ENCODE measurements around the gene CORT. TPM values are rescaled to one million over a fixed set of nuclear protein-coding genes. Genes with fewer than 3 reads are reported as not detected.
"Not testable (repeated sequence)": the region's sequence is repeated elsewhere in the genome, so short reads cannot be mapped to it uniquely, and the experiment has no call there.

Gene CORT
- total RNA-seq, 2 donors from 2014 or later = 0.42 to 0.52 TPM

- H3K4me1 Mint-ChIP-seq = peaks cover 28% of the 10 kb centered on the region
- H3K27ac Mint-ChIP-seq = peak within 1 kb of the TSS; percentile 67
- H3K27me3 Mint-ChIP-seq = no peaks in the 10 kb centered on the region
- peak within 1 kb of the TSS; percentile 97 for H3K4me3 Mint-ChIP-seq
- peak; percentile 76 to 81 (median 78) for DNase-seq
- H3K9me3 ChIP-seq (ENCODE audit: control insufficient read depth, low read length, poor library complexity, severe bottlenecking) = no peaks in the 10 kb centered on the region
- H3K36me3 Mint-ChIP-seq (ENCODE audit: low read depth) = peaks cover 2% of the 10 kb centered on the region
- peak; percentile 87 for ATAC-seq
These were observed 22.7 kb downstream of the CORT start, which contains the start of gene DFFA for GRCh38 chr1:10472220-10473144. TSS of gene DFFA (minus strand) at chr1:10472529. CDS start at chr1:10472458, 71 bp downstream.

GRCh38 chr1:10473145-10473765, 23.4 kb downstream of the CORT start:
- ATAC-seq (no peak), DNase-seq (no peak)
- Mint-ChIP-seq H3K4me1 (peaks cover 27% of the 10 kb centered on the region), H3K4me3 (no peak overlapping the region), H3K27me3 (no peaks in the 10 kb centered on the region), H3K36me3 (ENCODE audit: low read depth) (no peaks in the 10 kb centered on the region), H3K27ac (no peak overlapping the region)
- H3K9me3 ChIP-seq (ENCODE audit: control insufficient read depth, low read length, poor library complexity, severe bottlenecking) = no peaks in the 10 kb centered on the region

- not testable (repeated sequence) for H3K36me3 Mint-ChIP-seq (ENCODE audit: low read depth); H3K9me3 ChIP-seq (ENCODE audit: control insufficient read depth, low read length, poor library complexity, severe bottlenecking); H3K27me3 Mint-ChIP-seq; DNase-seq; ATAC-seq
- H3K27ac Mint-ChIP-seq = peak overlapping the region; percentile 92
- H3K4me1 Mint-ChIP-seq = peaks cover 27% of the 10 kb centered on the region
- peak overlapping the region; percentile 96 for H3K4me3 Mint-ChIP-seq
These were observed 24.4 kb downstream of the CORT start for GRCh38 chr1:10474309-10474612.

GRCh38 chr1:10474613-10475507, 25.0 kb downstream of the CORT start, which contains the start of gene PEX14:
TSS of gene PEX14 (plus strand) at chr1:10474950. CDS start at chr1:10474967, 17 bp downstream.
- ATAC-seq (peak; percentile 85), DNase-seq (peak; percentile 70 to 77 (median 71))
- Mint-ChIP-seq H3K27me3 (no peaks in the 10 kb centered on the region), H3K4me1 (peaks cover 30% of the 10 kb centered on the region), H3K4me3 (peak within 1 kb of the TSS; percentile 96), H3K36me3 (ENCODE audit: low read depth) (no peaks in the 10 kb centered on the region), H3K27ac (peak within 1 kb of the TSS; percentile 92)
- no peaks in the 10 kb centered on the region for H3K9me3 ChIP-seq (ENCODE audit: control insufficient read depth, low read length, poor library complexity, severe bottlenecking)

- Mint-ChIP-seq H3K4me3 (peak overlapping the region; percentile 96), H3K27me3 (no peaks in the 10 kb centered on the region), H3K36me3 (ENCODE audit: low read depth) (no peaks in the 10 kb centered on the region), H3K4me1 (peaks cover 30% of the 10 kb centered on the region), H3K27ac (peak overlapping the region; percentile 92)
- ATAC-seq (no peak), DNase-seq (no peak)
- H3K9me3 ChIP-seq (ENCODE audit: control insufficient read depth, low read length, poor library complexity, severe bottlenecking) = no peaks in the 10 kb centered on the region
These were observed 25.7 kb downstream of the CORT start for GRCh38 chr1:10475510-10475909.

- no peak for DNase-seq
- H3K36me3 Mint-ChIP-seq (ENCODE audit: low read depth) = no peaks in the 10 kb centered on the region
- no peak overlapping the region for H3K4me3 Mint-ChIP-seq
- peak overlapping the region; percentile 53 for H3K27ac Mint-ChIP-seq
- H3K4me1 Mint-ChIP-seq = peaks cover 23% of the 10 kb centered on the region
- no peak for ATAC-seq
- no peaks in the 10 kb centered on the region for H3K27me3 Mint-ChIP-seq
- no peaks in the 10 kb centered on the region for H3K9me3 ChIP-seq (ENCODE audit: control insufficient read depth, low read length, poor library complexity, severe bottlenecking)
These were observed 29.5 kb downstream of the CORT start for GRCh38 chr1:10479296-10479695.

GRCh38 chr1:10480614-10481013, 30.8 kb downstream of the CORT start:
- peaks cover 3% of the 10 kb centered on the region for H3K36me3 Mint-ChIP-seq (ENCODE audit: low read depth)
- no peak overlapping the region for H3K4me3 Mint-ChIP-seq
- ATAC-seq = no peak
- no peaks in the 10 kb centered on the region for H3K27me3 Mint-ChIP-seq
- peak overlapping the region; percentile 65 for H3K27ac Mint-ChIP-seq
- DNase-seq = no peak
- peaks cover 24% of the 10 kb centered on the region for H3K4me1 Mint-ChIP-seq
- no peaks in the 10 kb centered on the region for H3K9me3 ChIP-seq (ENCODE audit: control insufficient read depth, low read length, poor library complexity, severe bottlenecking)

GRCh38 chr1:10484521-10484920, 34.7 kb downstream of the CORT start:
- peaks cover 14% of the 10 kb centered on the region for H3K4me1 Mint-ChIP-seq
- DNase-seq (no peak), ATAC-seq (no peak)
- H3K27ac Mint-ChIP-seq = no peak overlapping the region
- peaks cover 3% of the 10 kb centered on the region for H3K36me3 Mint-ChIP-seq (ENCODE audit: low read depth)
- no peak overlapping the region for H3K4me3 Mint-ChIP-seq
- no peaks in the 10 kb centered on the region for H3K9me3 ChIP-seq (ENCODE audit: control insufficient read depth, low read length, poor library complexity, severe bottlenecking)
- H3K27me3 Mint-ChIP-seq = no peaks in the 10 kb centered on the region

- Mint-ChIP-seq H3K27ac (peak overlapping the region; percentile 9), H3K4me3 (no peak overlapping the region), H3K27me3 (no peaks in the 10 kb centered on the region), H3K4me1 (peaks cover 23% of the 10 kb centered on the region), H3K36me3 (ENCODE audit: low read depth) (peaks cover 3% of the 10 kb centered on the region)
- DNase-seq (no peak), ATAC-seq (no peak)
- H3K9me3 ChIP-seq (ENCODE audit: control insufficient read depth, low read length, poor library complexity, severe bottlenecking) = no peaks in the 10 kb centered on the region
These were observed 39.6 kb downstream of the CORT start for GRCh38 chr1:10489291-10490055.

- no peaks in the 10 kb centered on the region for H3K9me3 ChIP-seq (ENCODE audit: control insufficient read depth, low read length, poor library complexity, severe bottlenecking)
- Mint-ChIP-seq H3K4me3 (no peak overlapping the region), H3K27me3 (no peaks in the 10 kb centered on the region), H3K27ac (no peak overlapping the region), H3K36me3 (ENCODE audit: low read depth) (no peaks in the 10 kb centered on the region), H3K4me1 (peaks cover 27% of the 10 kb centered on the region)
- ATAC-seq (no peak), DNase-seq (no peak)
These were observed 40.6 kb downstream of the CORT start for GRCh38 chr1:10490286-10490970.

GRCh38 chr1:10494418-10494753, 44.6 kb downstream of the CORT start:
- peak overlapping the region; percentile 91 for H3K4me3 Mint-ChIP-seq
- peak overlapping the region; percentile 84 for H3K27ac Mint-ChIP-seq
- DNase-seq (no peak), ATAC-seq (no peak)
- H3K27me3 Mint-ChIP-seq = no peaks in the 10 kb centered on the region
- H3K9me3 ChIP-seq (ENCODE audit: control insufficient read depth, low read length, poor library complexity, severe bottlenecking) = no peaks in the 10 kb centered on the region
- no peaks in the 10 kb centered on the region for H3K36me3 Mint-ChIP-seq (ENCODE audit: low read depth)
- peaks cover 37% of the 10 kb centered on the region for H3K4me1 Mint-ChIP-seq

Measured in T-helper 17 cell (primary cell).